K562 (cell line): ENCODE data around the gene HMX3. TPM values are rescaled to one million over a fixed set of nuclear protein-coding genes. Genes with fewer than 3 reads are reported as not detected.
A peak's percentile ranks its signal among the peaks of the same experiment; 100 is the strongest.

Source experiments
- KAT7 ChIP-seq: sonication (generic); formaldehyde crosslinking; IDR thresholded peaks from 2 replicates; pipeline ENCODE4 v1.8.0; 2022; ENCODE audit warnings: missing genetic modification reagents, mild to moderate bottlenecking, borderline replicate concordance
- POLR2G ChIP-seq: fragments of 200-400 bp; formaldehyde crosslinking; IDR thresholded peaks from 2 replicates; pipeline ENCODE4 v1.6.1; 2017; ENCODE audit warnings: low read depth, mild to moderate bottlenecking, antibody characterized with exemption, low read length, moderate library complexity
- ZNF24 ChIP-seq: fragments of 450-650 bp; IDR thresholded peaks from 2 replicates; pipeline ENCODE4 v1.6.1; 2016
- ZNF76 ChIP-seq: fragments of 250-450 bp; sonication (Bioruptor Pico); IDR thresholded peaks from 2 replicates; pipeline ENCODE4 v1.4.0; 2020; ENCODE audit warnings: mild to moderate bottlenecking, moderate library complexity, borderline replicate concordance
- ZSCAN29 ChIP-seq: fragments of 450-650 bp; IDR thresholded peaks from 2 replicates; pipeline ENCODE4 v1.6.1; 2017
- polyA plus RNA-seq, 8 experiments: library from polyadenylated mRNA; depleted of rRNA in 4 of 8; stranded (reverse) in 5 of 8; unstranded in 3 of 8; fragments of >200 nt; fragmentation: Nextera tagmentation in 2 of 8; fragmentation: Illumina TruSeq in 1 of 8; extraction: Ambion mirVana in 2 of 8; extraction: Trizol in 1 of 8; gene quantifications; 2 replicates each; pipeline versions ENCODE4 v1.2.1 to v1.2.3, GENCODE V29; 2011 to 2014; ENCODE audit warnings: inconsistent platforms in 1 of 8, missing spikeins in 1 of 8
- total RNA-seq, 7 experiments: library from RNA; depleted of rRNA in 6 of 7; stranded (reverse); fragments of >200 nt in 6 of 7; fragmentation: Illumina TruSeq in 2 of 7; extraction: Trizol in 2 of 7; gene quantifications; 2 replicates each; pipeline versions ENCODE4 v1.2.1 to v1.2.3, GENCODE V29; 2011 to 2021; ENCODE audit warnings: low replicate concordance in 1 of 7
- TF ChIP-seq, protein P1 (sequence below): fragments of 450-650 bp; formaldehyde crosslinking; IDR thresholded peaks from 2 replicates; pipeline ENCODE4 v1.4.0; 2020; ENCODE audit warnings: mild to moderate bottlenecking, moderate library complexity
- TF ChIP-seq, protein P2 (sequence below): sonication (generic); formaldehyde crosslinking; IDR thresholded peaks from 2 replicates; pipeline ENCODE4 v1.8.1; 2023; ENCODE audit warnings: mild to moderate bottlenecking, missing genetic modification reagents
- TF ChIP-seq, protein P3 (sequence below): sonication (generic); formaldehyde crosslinking; IDR thresholded peaks from 2 replicates; pipeline ENCODE4 v1.8.1; 2023; ENCODE audit warnings: mild to moderate bottlenecking, missing genetic modification reagents
- TF ChIP-seq, protein P4 (sequence below): sonication (generic); formaldehyde crosslinking; IDR thresholded peaks from 2 replicates; pipeline ENCODE4 v1.8.1; 2023; ENCODE audit warnings: mild to moderate bottlenecking, missing genetic modification reagents

HMX3 gene
- total and polyA plus RNA-seq, 9 of the 15 experiments (the other 6 are each of a cell fraction or from before 2014, with no cell fraction given), result 0.55 to 43.5 (median 7.4) TPM; not detected in 2

DNA sequence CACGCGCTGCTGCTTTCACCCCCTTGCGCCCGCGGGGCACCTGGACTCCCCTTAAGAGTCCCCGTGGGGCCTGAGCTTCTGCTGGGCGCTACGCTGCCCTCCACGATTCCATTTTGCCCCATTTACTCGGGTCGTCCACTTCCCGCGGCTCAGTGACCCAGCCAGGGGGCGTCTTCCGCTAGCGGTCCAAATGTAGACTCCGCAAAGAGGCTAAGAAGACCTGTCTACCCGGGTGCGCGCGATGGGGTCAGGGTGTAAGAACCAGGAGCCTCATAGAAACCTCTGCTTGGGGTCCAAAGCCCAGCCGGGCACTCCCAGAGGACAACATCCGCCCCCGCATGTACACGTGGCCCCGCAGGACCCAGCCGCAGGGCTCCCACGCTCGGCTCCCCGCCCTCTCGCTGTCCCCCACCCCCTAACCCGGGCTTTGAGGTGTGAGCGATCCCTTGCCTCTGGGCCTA is 7.0 kb downstream of the HMX3 start (continued):
- TF ChIP-seq KAT7 (CRISPR knock-in tag), result no peak
- TF ChIP-seq, protein P1, sequence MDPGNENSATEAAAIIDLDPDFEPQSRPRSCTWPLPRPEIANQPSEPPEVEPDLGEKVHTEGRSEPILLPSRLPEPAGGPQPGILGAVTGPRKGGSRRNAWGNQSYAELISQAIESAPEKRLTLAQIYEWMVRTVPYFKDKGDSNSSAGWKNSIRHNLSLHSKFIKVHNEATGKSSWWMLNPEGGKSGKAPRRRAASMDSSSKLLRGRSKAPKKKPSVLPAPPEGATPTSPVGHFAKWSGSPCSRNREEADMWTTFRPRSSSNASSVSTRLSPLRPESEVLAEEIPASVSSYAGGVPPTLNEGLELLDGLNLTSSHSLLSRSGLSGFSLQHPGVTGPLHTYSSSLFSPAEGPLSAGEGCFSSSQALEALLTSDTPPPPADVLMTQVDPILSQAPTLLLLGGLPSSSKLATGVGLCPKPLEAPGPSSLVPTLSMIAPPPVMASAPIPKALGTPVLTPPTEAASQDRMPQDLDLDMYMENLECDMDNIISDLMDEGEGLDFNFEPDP (CRISPR knock-in tag), result no peak
- TF ChIP-seq, protein P2, sequence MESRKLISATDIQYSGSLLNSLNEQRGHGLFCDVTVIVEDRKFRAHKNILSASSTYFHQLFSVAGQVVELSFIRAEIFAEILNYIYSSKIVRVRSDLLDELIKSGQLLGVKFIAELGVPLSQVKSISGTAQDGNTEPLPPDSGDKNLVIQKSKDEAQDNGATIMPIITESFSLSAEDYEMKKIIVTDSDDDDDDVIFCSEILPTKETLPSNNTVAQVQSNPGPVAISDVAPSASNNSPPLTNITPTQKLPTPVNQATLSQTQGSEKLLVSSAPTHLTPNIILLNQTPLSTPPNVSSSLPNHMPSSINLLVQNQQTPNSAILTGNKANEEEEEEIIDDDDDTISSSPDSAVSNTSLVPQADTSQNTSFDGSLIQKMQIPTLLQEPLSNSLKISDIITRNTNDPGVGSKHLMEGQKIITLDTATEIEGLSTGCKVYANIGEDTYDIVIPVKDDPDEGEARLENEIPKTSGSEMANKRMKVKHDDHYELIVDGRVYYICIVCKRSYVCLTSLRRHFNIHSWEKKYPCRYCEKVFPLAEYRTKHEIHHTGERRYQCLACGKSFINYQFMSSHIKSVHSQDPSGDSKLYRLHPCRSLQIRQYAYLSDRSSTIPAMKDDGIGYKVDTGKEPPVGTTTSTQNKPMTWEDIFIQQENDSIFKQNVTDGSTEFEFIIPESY (CRISPR knock-in tag), result peak; percentile 60
- peak; percentile 45; the same call in 1 of the 2 replicates for TF ChIP-seq POLR2G
- TF ChIP-seq ZNF76, result no peak
- TF ChIP-seq ZNF24, result no peak
- TF ChIP-seq, protein P3, sequence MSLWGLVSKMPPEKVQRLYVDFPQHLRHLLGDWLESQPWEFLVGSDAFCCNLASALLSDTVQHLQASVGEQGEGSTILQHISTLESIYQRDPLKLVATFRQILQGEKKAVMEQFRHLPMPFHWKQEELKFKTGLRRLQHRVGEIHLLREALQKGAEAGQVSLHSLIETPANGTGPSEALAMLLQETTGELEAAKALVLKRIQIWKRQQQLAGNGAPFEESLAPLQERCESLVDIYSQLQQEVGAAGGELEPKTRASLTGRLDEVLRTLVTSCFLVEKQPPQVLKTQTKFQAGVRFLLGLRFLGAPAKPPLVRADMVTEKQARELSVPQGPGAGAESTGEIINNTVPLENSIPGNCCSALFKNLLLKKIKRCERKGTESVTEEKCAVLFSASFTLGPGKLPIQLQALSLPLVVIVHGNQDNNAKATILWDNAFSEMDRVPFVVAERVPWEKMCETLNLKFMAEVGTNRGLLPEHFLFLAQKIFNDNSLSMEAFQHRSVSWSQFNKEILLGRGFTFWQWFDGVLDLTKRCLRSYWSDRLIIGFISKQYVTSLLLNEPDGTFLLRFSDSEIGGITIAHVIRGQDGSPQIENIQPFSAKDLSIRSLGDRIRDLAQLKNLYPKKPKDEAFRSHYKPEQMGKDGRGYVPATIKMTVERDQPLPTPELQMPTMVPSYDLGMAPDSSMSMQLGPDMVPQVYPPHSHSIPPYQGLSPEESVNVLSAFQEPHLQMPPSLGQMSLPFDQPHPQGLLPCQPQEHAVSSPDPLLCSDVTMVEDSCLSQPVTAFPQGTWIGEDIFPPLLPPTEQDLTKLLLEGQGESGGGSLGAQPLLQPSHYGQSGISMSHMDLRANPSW (CRISPR knock-in tag), result no peak
- TF ChIP-seq, protein P4, sequence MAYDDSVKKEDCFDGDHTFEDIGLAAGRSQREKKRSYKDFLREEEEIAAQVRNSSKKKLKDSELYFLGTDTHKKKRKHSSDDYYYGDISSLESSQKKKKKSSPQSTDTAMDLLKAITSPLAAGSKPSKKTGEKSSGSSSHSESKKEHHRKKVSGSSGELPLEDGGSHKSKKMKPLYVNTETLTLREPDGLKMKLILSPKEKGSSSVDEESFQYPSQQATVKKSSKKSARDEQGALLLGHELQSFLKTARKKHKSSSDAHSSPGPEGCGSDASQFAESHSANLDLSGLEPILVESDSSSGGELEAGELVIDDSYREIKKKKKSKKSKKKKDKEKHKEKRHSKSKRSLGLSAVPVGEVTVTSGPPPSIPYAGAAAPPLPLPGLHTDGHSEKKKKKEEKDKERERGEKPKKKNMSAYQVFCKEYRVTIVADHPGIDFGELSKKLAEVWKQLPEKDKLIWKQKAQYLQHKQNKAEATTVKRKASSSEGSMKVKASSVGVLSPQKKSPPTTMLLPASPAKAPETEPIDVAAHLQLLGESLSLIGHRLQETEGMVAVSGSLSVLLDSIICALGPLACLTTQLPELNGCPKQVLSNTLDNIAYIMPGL (CRISPR knock-in tag), result no peak
- TF ChIP-seq ZSCAN29, result no peak
